Neural progenitor cell (in vitro differentiated cells): ENCODE data around the gene MRPL21. TPM values are rescaled to one million over a fixed set of nuclear protein-coding genes. Genes with fewer than 3 reads are reported as not detected.

Experiments
- DNase-seq: peaks from one replicate; pipeline ENCODE4 v3.0.0-alpha.2; 2016; ENCODE audit warnings: low spot score
- H2AFZ ChIP-seq: fragments of 200-600 bp; sonication (generic); replicated peaks from 2 replicates; pipeline ENCODE4 v1.6.1; 2016; ENCODE audit warnings: antibody characterized with exemption
- H3F3A ChIP-seq: fragments of 200-600 bp; sonication (generic); 2 replicates; pipeline ENCODE4 v1.6.1; 2016; ENCODE audit warnings: antibody characterized with exemption, low read depth
- H3K27ac ChIP-seq: fragments of 200-600 bp; sonication (generic); 2 replicates; pipeline ENCODE4 v1.5.1; 2016; ENCODE audit warnings: mild to moderate bottlenecking
- H3K27me3 ChIP-seq: fragments of 200-600 bp; sonication (generic); 2 replicates; pipeline ENCODE4 v1.6.1; 2016; ENCODE audit warnings: mild to moderate bottlenecking, moderate library complexity
- H3K36me3 ChIP-seq: fragments of 200-600 bp; sonication (generic); 2 replicates; pipeline ENCODE4 v1.5.1; 2016
- H3K4me1 ChIP-seq: fragments of 200-600 bp; sonication (generic); 2 replicates; pipeline ENCODE4 v1.6.1; 2016; ENCODE audit warnings: mixed run types
- H3K4me2 ChIP-seq: fragments of 200-600 bp; sonication (generic); 2 replicates; pipeline ENCODE4 v1.6.1; 2016
- H3K4me3 ChIP-seq: fragments of 200-600 bp; sonication (generic); 2 replicates; pipeline ENCODE4 v1.5.1; 2016
- H3K79me2 ChIP-seq: fragments of 200-600 bp; sonication (generic); 2 replicates; pipeline ENCODE4 v1.6.1; 2016; ENCODE audit warnings: low read depth
- H3K9ac ChIP-seq: fragments of 200-600 bp; sonication (generic); 2 replicates; pipeline ENCODE4 v1.6.1; 2016
- H3K9me3 ChIP-seq: fragments of 200-600 bp; sonication (generic); 2 replicates; pipeline ENCODE4 v1.5.1; 2016; ENCODE audit warnings: low read depth
- H4K20me1 ChIP-seq: fragments of 200-600 bp; sonication (generic); 2 replicates; pipeline ENCODE4 v1.6.1; 2016; ENCODE audit warnings: low read depth
- H3K27ac Mint-ChIP-seq: 3 replicates; pipeline ENCODE4 v1.8.0; 2021; ENCODE audit warnings: mixed read lengths
- H3K27me3 Mint-ChIP-seq: 2 replicates; pipeline ENCODE4 v1.8.0; 2022; ENCODE audit warnings: low read depth, mild to moderate bottlenecking, inconsistent platforms, moderate library complexity, mixed read lengths; ENCODE audit not compliant: insufficient read depth
- H3K36me3 Mint-ChIP-seq: 3 replicates; pipeline ENCODE4 v1.8.0; 2021; ENCODE audit warnings: mixed read lengths
- H3K4me1 Mint-ChIP-seq: 3 replicates; pipeline ENCODE4 v1.8.0; 2021; ENCODE audit warnings: mixed read lengths
- H3K4me3 Mint-ChIP-seq: 3 replicates; pipeline ENCODE4 v1.8.0; 2021; ENCODE audit warnings: mild to moderate bottlenecking, moderate library complexity, mixed read lengths
- H3K9me3 Mint-ChIP-seq: 3 replicates; pipeline ENCODE4 v1.8.0; 2020; ENCODE audit warnings: mixed read lengths
- CTCF ChIP-seq: fragments of 200-600 bp; sonication (generic); IDR thresholded peaks from 2 replicates; pipeline ENCODE4 v1.5.1; 2017; ENCODE audit warnings: antibody characterized with exemption, mild to moderate bottlenecking
- EZH2 ChIP-seq: fragments of 200-600 bp; sonication (generic); IDR thresholded peaks from 2 replicates; pipeline ENCODE4 v1.6.1; 2017; ENCODE audit warnings: antibody characterized with exemption, mild to moderate bottlenecking, moderate library complexity
- EZH2phosphoT487 ChIP-seq: fragments of 200-600 bp; sonication (generic); IDR thresholded peaks from 2 replicates; pipeline ENCODE4 v1.6.1; 2017; ENCODE audit warnings: antibody characterized with exemption
- total RNA-seq: library from RNA; depleted of rRNA; stranded (reverse); fragments of >200 nt; gene quantifications from 2 replicates; pipeline ENCODE4 v1.2.3, GENCODE V29; 2015; ENCODE audit warnings: low replicate concordance

The MRPL21 gene
- 32.3 and 40.6 TPM in 2 replicates for total RNA-seq

GRCh38 chr11:68903288-68904247 lies at the start of gene MRPL21, which contains the start of gene IGHMBP2:
Gene MRPL21, minus strand, starts transcription at chr11:68903832. Its CDS starts 22 bp downstream, at chr11:68903810.
Gene IGHMBP2, plus strand, starts transcription at chr11:68903891. Its CDS starts 62 bp downstream, at chr11:68903953.
- Histone ChIP-seq H3K4me1 (peaks cover 8% of the 10 kb centered on the region), H4K20me1 (peaks cover 13% of the 10 kb centered on the region), H3K36me3 (no peaks in the 10 kb centered on the region), H3K4me2 (peak within 1 kb of the TSS; percentile 84), H3F3A (no peaks in the 10 kb centered on the region), H3K79me2 (peaks cover 61% of the 10 kb centered on the region), H3K9me3 (no peaks in the 10 kb centered on the region), H3K4me3 (peak within 1 kb of the TSS; percentile 97), H3K27me3 (no peaks in the 10 kb centered on the region), H3K9ac (peak within 1 kb of the TSS; percentile 90), H2AFZ (peak within 1 kb of the TSS; percentile 96), H3K27ac (no peak within 1 kb of the TSS)
- Mint-ChIP-seq H3K27me3 (peaks cover 3% of the 10 kb centered on the region), H3K9me3 (no peaks in the 10 kb centered on the region), H3K4me1 (peaks cover 20% of the 10 kb centered on the region), H3K27ac (peak within 1 kb of the TSS; percentile 84), H3K36me3 (peaks cover 15% of the 10 kb centered on the region), H3K4me3 (peak within 1 kb of the TSS; percentile 99)
- peak; percentile 94 for DNase-seq
- TF ChIP-seq EZH2phosphoT487 (no peak), CTCF (no peak), EZH2 (peak; percentile 57)

DNA sequence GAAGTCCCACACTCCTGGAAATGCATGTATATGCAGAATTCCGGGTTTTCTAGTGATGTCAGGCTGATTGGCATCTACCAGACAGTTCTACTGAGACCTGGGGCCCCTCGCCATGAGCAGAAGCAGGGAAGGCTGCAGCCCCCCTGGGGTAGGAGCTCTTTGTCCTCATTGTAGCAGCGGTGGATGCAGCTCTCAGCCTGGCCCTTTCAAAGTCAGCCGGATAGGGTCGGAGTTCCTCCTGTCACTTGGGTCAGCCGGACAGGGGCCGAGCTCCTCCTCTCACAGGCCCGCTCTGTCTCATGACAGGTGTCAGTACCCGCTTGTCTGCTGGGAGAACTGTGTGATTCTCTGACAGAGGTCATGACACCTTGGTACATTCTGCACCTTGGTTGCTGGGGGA lies 47.1 kb upstream of the MRPL21 start:
- Histone ChIP-seq H3F3A (peaks cover 11% of the 10 kb centered on the region), H2AFZ (no peak overlapping the region), H3K4me3 (peak overlapping the region; percentile 31), H4K20me1 (peaks cover 7% of the 10 kb centered on the region), H3K9me3 (no peaks in the 10 kb centered on the region), H3K36me3 (no peaks in the 10 kb centered on the region), H3K4me1 (peaks cover 18% of the 10 kb centered on the region), H3K27ac (no peak overlapping the region), H3K79me2 (no peaks in the 10 kb centered on the region), H3K9ac (no peak overlapping the region), H3K4me2 (peak overlapping the region; percentile 74), H3K27me3 (no peaks in the 10 kb centered on the region)
- Mint-ChIP-seq H3K4me1 (peaks cover 36% of the 10 kb centered on the region), H3K9me3 (no peaks in the 10 kb centered on the region), H3K4me3 (peak overlapping the region; percentile 52), H3K27me3 (peaks cover 7% of the 10 kb centered on the region), H3K36me3 (no peaks in the 10 kb centered on the region), H3K27ac (peak overlapping the region; percentile 29)
- no peak for TF ChIP-seq EZH2
- TF ChIP-seq EZH2phosphoT487: no peak
- no peak for TF ChIP-seq CTCF
- DNase-seq: peak; percentile 87

DNA sequence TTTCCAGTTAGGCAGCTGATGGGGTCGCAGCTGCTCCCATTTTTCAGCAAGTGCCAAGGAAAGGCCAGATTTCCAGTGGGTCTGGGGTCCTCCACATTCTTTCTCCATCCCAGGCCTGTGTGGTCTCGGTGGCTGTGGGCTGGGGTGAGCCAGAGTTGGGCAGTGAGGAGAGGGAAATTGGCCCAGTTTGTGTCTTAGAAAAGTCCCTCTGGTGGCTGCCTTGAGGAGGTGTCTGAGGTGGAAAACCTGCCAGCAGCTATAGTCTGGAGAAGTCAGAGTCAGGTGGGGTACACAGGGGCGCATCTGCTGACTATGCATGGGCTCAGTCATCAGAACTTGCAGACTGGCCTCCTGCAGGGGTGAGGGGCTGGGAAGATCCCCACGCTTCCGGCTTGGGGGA lies 46.6 kb upstream of the MRPL21 start:
- H3K27ac ChIP-seq: no peak overlapping the region
- H3K27me3 Mint-ChIP-seq: peaks cover 7% of the 10 kb centered on the region
- H3K4me2 ChIP-seq: peak overlapping the region; percentile 74
- no peaks in the 10 kb centered on the region for H3K9me3 ChIP-seq
- H2AFZ ChIP-seq: no peak overlapping the region
- H3K4me3 Mint-ChIP-seq: peak overlapping the region; percentile 52
- no peak for TF ChIP-seq EZH2
- TF ChIP-seq CTCF: peak; percentile 63
- no peak for TF ChIP-seq EZH2phosphoT487
- peak; percentile 79 for DNase-seq
- H4K20me1 ChIP-seq: peaks cover 7% of the 10 kb centered on the region
- H3K4me1 ChIP-seq: peaks cover 18% of the 10 kb centered on the region
- no peaks in the 10 kb centered on the region for H3K36me3 Mint-ChIP-seq
- peaks cover 11% of the 10 kb centered on the region for H3F3A ChIP-seq
- H3K27ac Mint-ChIP-seq: peak overlapping the region; percentile 85
- H3K79me2 ChIP-seq: no peaks in the 10 kb centered on the region
- no peaks in the 10 kb centered on the region for H3K36me3 ChIP-seq
- no peak overlapping the region for H3K9ac ChIP-seq
- no peaks in the 10 kb centered on the region for H3K9me3 Mint-ChIP-seq
- peaks cover 35% of the 10 kb centered on the region for H3K4me1 Mint-ChIP-seq
- peak overlapping the region; percentile 31 for H3K4me3 ChIP-seq
- no peaks in the 10 kb centered on the region for H3K27me3 ChIP-seq
